Measurements from ENCODE around the gene OXA1L.
"Not testable (repeated sequence)": the region's sequence is repeated elsewhere in the genome, so short reads cannot be mapped to it uniquely, and the experiment has no call there.

DNA sequence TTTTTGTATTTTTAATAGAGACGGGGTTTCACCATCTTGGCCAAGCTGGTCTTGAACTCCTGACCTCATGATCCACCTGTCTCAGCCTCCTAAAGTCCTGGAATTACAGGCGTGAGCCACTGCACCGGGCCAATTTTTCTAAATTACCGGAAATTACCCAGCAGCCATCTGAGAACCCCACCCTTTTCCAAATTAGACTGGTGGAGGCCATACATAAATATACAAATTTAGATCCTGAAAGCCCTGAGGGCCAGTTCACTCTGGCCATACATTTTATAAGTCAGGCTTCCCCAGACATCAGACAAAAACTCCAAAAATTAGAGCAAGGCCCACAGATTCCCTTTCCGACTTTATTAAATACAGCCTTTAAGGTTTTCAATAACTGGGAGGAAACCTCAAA is 34.4 kb upstream of the OXA1L start:
- TF ChIP-seq, protein P1, sequence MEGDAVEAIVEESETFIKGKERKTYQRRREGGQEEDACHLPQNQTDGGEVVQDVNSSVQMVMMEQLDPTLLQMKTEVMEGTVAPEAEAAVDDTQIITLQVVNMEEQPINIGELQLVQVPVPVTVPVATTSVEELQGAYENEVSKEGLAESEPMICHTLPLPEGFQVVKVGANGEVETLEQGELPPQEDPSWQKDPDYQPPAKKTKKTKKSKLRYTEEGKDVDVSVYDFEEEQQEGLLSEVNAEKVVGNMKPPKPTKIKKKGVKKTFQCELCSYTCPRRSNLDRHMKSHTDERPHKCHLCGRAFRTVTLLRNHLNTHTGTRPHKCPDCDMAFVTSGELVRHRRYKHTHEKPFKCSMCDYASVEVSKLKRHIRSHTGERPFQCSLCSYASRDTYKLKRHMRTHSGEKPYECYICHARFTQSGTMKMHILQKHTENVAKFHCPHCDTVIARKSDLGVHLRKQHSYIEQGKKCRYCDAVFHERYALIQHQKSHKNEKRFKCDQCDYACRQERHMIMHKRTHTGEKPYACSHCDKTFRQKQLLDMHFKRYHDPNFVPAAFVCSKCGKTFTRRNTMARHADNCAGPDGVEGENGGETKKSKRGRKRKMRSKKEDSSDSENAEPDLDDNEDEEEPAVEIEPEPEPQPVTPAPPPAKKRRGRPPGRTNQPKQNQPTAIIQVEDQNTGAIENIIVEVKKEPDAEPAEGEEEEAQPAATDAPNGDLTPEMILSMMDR (IDR thresholded peaks at IDR 0.05): not testable (repeated sequence)
- not testable (repeated sequence) for TF ChIP-seq POLR2A (IDR thresholded peaks at IDR 0.05; ENCODE audit: low read depth); EP300 (IDR thresholded peaks at IDR 0.05)
